ENCODE data around the gene SDHA.
"Not testable (repeated sequence)": the region's sequence is repeated elsewhere in the genome, so short reads cannot be mapped to it uniquely, and the experiment has no call there.

DNA sequence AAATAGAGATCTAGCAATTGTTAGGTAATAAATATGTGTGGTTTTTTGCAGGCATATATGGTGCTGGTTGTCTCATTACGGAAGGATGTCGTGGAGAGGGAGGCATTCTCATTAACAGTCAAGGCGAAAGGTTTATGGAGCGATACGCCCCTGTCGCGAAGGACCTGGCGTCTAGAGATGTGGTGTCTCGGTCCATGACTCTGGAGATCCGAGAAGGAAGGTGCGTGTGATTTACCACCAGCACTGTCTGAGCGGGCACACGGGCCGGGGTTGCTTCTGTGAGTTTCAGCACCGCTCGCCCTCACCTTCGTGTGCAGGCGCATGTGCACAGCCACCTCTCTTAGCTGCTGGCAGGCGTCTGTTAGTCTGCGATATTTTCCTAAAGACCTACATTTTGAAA is 15.3 kb downstream of the SDHA start:
- TF ChIP-seq POLR2A, CTCF, POLR2AphosphoS5 (IDR thresholded peaks at IDR 0.05): not testable (repeated sequence)
